Measurements from ENCODE around the gene PGGHG.
"Not testable (repeated sequence)": the region's sequence is repeated elsewhere in the genome, so short reads cannot be mapped to it uniquely, and the experiment has no call there.

The PGGHG gene

DNA sequence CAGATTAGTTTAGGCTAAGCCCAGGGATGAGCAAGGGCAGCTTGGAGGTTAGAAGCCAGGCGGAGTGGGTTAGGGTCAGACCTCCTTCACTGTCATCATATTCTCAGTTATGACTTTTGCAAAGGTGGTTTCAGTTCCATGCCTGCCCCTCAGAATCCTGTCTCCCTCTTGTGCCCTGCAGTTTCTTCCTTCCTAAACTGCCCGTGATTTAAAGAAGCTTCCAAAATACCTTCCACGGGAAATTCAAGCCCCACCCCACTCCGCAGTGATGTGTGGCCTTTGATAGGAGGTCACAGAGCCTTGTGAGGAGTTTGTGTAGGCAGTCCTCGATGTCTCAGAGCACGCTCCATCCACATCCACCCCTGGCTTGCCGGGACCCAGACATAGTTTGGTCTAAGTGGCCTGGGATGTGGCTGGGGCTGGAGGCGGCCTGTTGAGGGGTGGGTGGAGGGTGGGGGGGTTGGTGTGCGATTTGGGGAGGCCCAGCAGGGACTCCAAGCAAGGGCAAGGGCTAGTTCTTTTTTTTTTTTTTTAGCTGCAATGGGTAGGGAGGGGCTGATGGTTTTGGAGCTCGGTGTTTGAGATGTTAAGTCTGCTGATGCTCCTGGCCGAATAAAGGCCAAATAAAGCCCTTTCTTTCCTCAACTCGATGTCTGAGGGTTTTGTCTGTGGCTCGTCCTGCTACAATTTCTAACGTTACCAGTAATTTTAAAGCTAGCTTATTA, 23.3 kb downstream of the PGGHG start:
- in situ Hi-C loops (cut with HindIII; ENCODE audit: low sequenced_read_pairs): no loop called here
- TF ChIP-seq, protein P1, sequence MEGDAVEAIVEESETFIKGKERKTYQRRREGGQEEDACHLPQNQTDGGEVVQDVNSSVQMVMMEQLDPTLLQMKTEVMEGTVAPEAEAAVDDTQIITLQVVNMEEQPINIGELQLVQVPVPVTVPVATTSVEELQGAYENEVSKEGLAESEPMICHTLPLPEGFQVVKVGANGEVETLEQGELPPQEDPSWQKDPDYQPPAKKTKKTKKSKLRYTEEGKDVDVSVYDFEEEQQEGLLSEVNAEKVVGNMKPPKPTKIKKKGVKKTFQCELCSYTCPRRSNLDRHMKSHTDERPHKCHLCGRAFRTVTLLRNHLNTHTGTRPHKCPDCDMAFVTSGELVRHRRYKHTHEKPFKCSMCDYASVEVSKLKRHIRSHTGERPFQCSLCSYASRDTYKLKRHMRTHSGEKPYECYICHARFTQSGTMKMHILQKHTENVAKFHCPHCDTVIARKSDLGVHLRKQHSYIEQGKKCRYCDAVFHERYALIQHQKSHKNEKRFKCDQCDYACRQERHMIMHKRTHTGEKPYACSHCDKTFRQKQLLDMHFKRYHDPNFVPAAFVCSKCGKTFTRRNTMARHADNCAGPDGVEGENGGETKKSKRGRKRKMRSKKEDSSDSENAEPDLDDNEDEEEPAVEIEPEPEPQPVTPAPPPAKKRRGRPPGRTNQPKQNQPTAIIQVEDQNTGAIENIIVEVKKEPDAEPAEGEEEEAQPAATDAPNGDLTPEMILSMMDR (IDR thresholded peaks at IDR 0.05; ENCODE audit: low read depth, low read length, missing control alignments): no peak
- no peak overlapping the region for H3K4me3 ChIP-seq (ENCODE audit: low read depth, low read length)
- no peak for DNase-seq (ENCODE audit: low read depth)

DNA sequence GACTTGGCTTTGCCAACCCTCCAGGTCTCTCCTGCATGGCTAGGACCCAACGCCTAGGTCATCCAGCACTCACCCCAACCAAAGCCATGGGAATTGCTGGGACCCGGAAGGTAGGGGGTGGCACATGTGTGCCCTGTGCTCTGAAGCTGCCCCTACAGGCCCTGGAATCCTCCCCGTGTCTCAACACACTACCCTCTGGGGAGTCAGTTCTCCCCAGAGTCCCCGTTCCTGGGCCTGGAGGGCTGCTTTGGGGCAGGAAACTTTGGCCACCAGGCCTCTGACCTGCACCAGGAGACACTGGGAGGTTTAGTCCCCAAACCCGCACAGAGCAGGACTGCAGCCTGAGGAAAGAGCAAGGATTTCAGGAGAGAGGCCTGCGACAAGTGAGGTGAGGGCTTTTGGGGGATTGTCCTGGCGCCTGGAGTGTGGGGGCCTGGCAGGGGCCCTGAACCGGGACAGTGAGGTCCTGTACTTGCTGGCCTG, 24.4 kb downstream of the PGGHG start:
- no peak for DNase-seq (ENCODE audit: low read depth)
- in situ Hi-C loops (cut with HindIII; ENCODE audit: low sequenced_read_pairs): no loop called here
- TF ChIP-seq, protein P1 (IDR thresholded peaks at IDR 0.05; ENCODE audit: low read depth, low read length, missing control alignments): no peak
- H3K4me3 ChIP-seq (ENCODE audit: low read depth, low read length): peak overlapping the region; percentile 61

DNA sequence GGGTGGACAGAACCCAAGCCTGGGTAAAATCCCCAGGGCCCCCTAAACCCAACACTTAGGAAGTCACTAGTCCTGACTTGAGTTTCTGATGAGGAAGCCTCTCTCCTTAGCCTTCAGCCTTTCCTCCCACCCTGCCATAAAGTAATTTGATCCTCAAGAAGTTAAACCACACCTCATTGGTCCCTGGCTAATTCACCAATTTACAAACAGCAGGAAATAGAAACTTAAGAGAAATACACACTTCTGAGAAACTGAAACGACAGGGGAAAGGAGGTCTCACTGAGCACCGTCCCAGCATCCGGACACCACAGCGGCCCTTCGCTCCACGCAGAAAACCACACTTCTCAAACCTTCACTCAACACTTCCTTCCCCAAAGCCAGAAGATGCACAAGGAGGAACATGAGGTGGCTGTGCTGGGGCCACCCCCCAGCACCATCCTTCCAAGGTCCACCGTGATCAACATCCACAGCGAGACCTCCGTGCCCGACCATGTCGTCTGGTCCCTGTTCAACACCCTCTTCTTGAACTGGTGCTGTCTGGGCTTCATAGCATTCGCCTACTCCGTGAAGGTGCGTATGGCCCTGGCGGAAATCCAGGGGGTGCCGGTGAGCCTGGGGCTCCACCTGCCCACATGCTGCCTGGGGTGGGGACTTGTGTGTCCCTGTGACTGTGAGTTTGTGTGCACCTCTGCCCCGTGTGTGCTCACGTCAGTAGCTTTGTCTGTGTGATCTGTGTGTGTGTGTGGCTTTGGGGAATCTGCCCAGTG, 25.0 kb downstream of the PGGHG start, which contains the start of gene IFITM1:
TSS of gene IFITM1 (plus strand) at position 254 of the 767 bp plus-strand sequence. CDS start at position 385, 131 bp downstream.
- peak within 1 kb of the TSS; percentile 61 for H3K4me3 ChIP-seq (ENCODE audit: low read depth, low read length)
- TF ChIP-seq, protein P1 (IDR thresholded peaks at IDR 0.05; ENCODE audit: low read depth, low read length, missing control alignments): no peak
- DNase-seq (ENCODE audit: low read depth): peak; percentile 75
- in situ Hi-C loops (cut with HindIII; ENCODE audit: low sequenced_read_pairs): no loop called here

DNA sequence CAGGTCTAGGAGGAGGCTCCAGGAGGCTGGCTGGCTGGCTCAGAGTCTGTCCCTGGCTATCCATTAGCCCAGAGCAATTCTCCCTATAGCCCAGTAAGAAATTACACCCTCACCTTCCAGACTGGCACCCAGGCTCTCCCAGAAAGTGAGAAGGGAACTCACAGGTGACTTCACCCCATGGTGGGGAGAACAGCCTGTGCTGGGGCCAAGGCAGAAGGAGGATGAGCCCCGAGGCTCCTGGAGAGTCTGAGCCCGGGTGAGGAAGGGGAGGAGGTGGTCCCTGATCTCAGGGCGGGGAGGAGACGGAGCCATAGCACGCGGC, 25.6 kb downstream of the PGGHG start:
- in situ Hi-C loops (cut with HindIII; ENCODE audit: low sequenced_read_pairs); DNase-seq (ENCODE audit: low read depth): not testable (repeated sequence)
- H3K4me3 ChIP-seq (ENCODE audit: low read depth, low read length): peak overlapping the region; percentile 61

- TF ChIP-seq, protein P1 (IDR thresholded peaks at IDR 0.05; ENCODE audit: low read depth, low read length, missing control alignments): no peak
- in situ Hi-C loops (cut with HindIII; ENCODE audit: low sequenced_read_pairs): no loop called here
- DNase-seq (ENCODE audit: low read depth): no peak
- peak overlapping the region; percentile 61 for H3K4me3 ChIP-seq (ENCODE audit: low read depth, low read length)
Measured at GRCh38 chr11:315051-315481, 26.1 kb downstream of the PGGHG start.

DNA sequence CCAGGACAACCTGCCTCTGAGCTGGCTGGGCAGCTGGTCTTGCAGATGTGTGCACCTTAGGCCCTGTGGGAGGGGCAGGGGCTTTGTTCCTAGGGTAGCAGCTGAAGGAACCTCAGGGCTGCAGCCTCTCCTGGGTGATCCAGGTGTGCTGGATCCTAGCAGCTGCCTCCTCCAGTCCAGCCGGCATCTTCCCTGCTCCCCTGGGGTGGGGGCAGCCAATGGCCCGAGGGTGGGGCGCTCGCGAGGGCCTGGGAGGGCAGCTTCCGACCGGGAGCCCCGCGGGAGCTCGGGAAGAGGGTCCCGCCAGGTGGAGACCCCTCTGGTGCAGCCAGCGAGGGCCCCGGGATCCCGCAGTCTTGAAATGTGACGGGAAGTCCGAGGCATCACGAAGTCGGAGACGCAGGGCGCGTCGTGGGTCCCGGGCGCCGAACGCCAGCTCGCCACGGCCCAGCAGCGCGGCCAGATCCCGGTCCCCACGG, 26.6 kb downstream of the PGGHG start:
- TF ChIP-seq, protein P1 (IDR thresholded peaks at IDR 0.05; ENCODE audit: low read depth, low read length, missing control alignments): no peak
- no peak for DNase-seq (ENCODE audit: low read depth)
- in situ Hi-C loops (cut with HindIII; ENCODE audit: low sequenced_read_pairs): no loop called here
- H3K4me3 ChIP-seq (ENCODE audit: low read depth, low read length): peak overlapping the region; percentile 61
